Measurements from ENCODE around the gene ERICH6.

DNA sequence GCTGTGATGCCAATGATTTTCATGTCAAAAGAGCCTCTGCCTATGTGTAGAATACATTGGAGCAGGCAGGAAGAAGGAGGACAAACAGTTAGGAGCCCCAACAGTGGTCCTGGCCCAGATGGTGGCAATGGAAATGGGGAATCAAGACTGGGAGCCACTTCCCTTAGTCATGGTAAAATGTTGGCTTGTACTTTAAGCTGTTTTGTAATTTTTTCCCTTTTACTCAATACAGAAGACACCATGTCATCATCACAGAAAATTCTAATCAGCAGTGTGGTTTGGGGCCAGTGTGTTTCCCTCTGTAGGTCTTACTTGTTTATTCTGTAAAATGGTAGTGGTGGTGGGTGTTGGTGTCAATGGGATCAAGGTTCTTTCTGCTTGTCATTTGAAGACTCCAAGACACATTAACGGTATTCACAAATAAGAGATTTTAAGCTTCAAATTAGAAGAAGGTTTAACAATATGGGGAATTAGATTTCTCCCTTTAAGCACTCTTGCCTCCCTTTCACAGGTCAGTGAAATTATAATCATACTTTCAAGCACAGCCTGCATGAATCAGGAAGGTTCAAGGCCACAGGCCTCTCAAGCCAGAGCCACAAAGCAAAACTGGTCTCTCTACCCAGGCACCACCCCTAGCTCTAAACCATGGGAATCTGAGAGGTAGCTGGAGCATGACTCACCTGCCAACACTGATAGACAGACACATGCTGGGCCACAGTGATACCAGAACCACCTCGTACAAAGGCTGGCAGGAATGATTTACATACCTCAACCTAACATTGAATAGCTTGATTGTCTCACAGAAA lies 34.4 kb upstream of the ERICH6 start:
- no peak for TF ChIP-seq EZH2phosphoT487 (IDR thresholded peaks at IDR 0.05; ENCODE audit: borderline replicate concordance, low read length)
- TF ChIP-seq, protein P1, sequence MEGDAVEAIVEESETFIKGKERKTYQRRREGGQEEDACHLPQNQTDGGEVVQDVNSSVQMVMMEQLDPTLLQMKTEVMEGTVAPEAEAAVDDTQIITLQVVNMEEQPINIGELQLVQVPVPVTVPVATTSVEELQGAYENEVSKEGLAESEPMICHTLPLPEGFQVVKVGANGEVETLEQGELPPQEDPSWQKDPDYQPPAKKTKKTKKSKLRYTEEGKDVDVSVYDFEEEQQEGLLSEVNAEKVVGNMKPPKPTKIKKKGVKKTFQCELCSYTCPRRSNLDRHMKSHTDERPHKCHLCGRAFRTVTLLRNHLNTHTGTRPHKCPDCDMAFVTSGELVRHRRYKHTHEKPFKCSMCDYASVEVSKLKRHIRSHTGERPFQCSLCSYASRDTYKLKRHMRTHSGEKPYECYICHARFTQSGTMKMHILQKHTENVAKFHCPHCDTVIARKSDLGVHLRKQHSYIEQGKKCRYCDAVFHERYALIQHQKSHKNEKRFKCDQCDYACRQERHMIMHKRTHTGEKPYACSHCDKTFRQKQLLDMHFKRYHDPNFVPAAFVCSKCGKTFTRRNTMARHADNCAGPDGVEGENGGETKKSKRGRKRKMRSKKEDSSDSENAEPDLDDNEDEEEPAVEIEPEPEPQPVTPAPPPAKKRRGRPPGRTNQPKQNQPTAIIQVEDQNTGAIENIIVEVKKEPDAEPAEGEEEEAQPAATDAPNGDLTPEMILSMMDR (conservative IDR thresholded peaks at IDR 0.05; ENCODE audit: low read depth, low read length) = no peak

Data from PC-3 (cell line).